ENCODE data around the gene AFM. TPM values are rescaled to one million over a fixed set of nuclear protein-coding genes. Genes with fewer than 3 reads are reported as not detected.

The AFM gene
- total RNA-seq, 1 donor from 2014 or later: 2.9 TPM

- Mint-ChIP-seq H3K27ac (no peak within 1 kb of the TSS), H3K4me3 (no peak within 1 kb of the TSS), H3K9me3 (no peaks in the 10 kb centered on the region), H3K27me3 (no peaks in the 10 kb centered on the region), H3K4me1 (ENCODE audit: unreplicated experiment) (no peaks in the 10 kb centered on the region), H3K36me3 (no peaks in the 10 kb centered on the region)
- no peak for DNase-seq (ENCODE audit: extremely low spot score, unreplicated experiment)
- TF ChIP-seq CTCF (conservative IDR thresholded peaks at IDR 0.05): no peak
These were observed 45.6 kb upstream of the AFM start, which contains the start of gene AFP for GRCh38 chr4:73435984-73436383. Gene AFP, plus strand, starts transcription at chr4:73436221. Its CDS starts 42 bp downstream, at chr4:73436263.

- no peak overlapping the region for H3K27ac Mint-ChIP-seq
- no peaks in the 10 kb centered on the region for H3K36me3 Mint-ChIP-seq
These were observed 44.6 kb upstream of the AFM start for GRCh38 chr4:73436674-73437557.

GRCh38 chr4:73437558-73437956 is 44.0 kb upstream of the AFM start:
- DNase-seq (ENCODE audit: extremely low spot score, unreplicated experiment): no peak
- Mint-ChIP-seq H3K27me3 (no peaks in the 10 kb centered on the region), H3K36me3 (no peaks in the 10 kb centered on the region), H3K27ac (no peak overlapping the region), H3K4me3 (no peak overlapping the region), H3K9me3 (no peaks in the 10 kb centered on the region), H3K4me1 (ENCODE audit: unreplicated experiment) (no peaks in the 10 kb centered on the region)
- TF ChIP-seq CTCF (conservative IDR thresholded peaks at IDR 0.05): no peak

More at GRCh38 chr4:73436674-73437557, 44.6 kb upstream of the AFM start:
- H3K9me3 Mint-ChIP-seq: no peaks in the 10 kb centered on the region
- no peaks in the 10 kb centered on the region for H3K4me1 Mint-ChIP-seq (ENCODE audit: unreplicated experiment)
- H3K27me3 Mint-ChIP-seq: no peaks in the 10 kb centered on the region
- TF ChIP-seq CTCF (conservative IDR thresholded peaks at IDR 0.05): no peak
- no peak overlapping the region for H3K4me3 Mint-ChIP-seq
- DNase-seq (ENCODE audit: extremely low spot score, unreplicated experiment): no peak

- Mint-ChIP-seq H3K9me3 (no peaks in the 10 kb centered on the region), H3K36me3 (no peaks in the 10 kb centered on the region), H3K4me3 (no peak overlapping the region), H3K4me1 (ENCODE audit: unreplicated experiment) (no peaks in the 10 kb centered on the region), H3K27ac (no peak overlapping the region), H3K27me3 (no peaks in the 10 kb centered on the region)
- no peak for DNase-seq (ENCODE audit: extremely low spot score, unreplicated experiment)
- TF ChIP-seq CTCF (conservative IDR thresholded peaks at IDR 0.05): no peak
These were observed 43.5 kb upstream of the AFM start for GRCh38 chr4:73438048-73438447.

GRCh38 chr4:73438582-73439215 is 42.8 kb upstream of the AFM start:
- no peak for TF ChIP-seq CTCF (conservative IDR thresholded peaks at IDR 0.05)
- Mint-ChIP-seq H3K27me3 (no peaks in the 10 kb centered on the region), H3K4me1 (ENCODE audit: unreplicated experiment) (no peaks in the 10 kb centered on the region), H3K27ac (no peak overlapping the region), H3K9me3 (no peaks in the 10 kb centered on the region), H3K36me3 (no peaks in the 10 kb centered on the region), H3K4me3 (no peak overlapping the region)
- DNase-seq (ENCODE audit: extremely low spot score, unreplicated experiment): no peak

Measured in type B pancreatic cell (in vitro differentiated cells).